HG03457 (cell line): ENCODE results near the gene CELF1.
"Not testable (repeated sequence)": the region's sequence is repeated elsewhere in the genome, so short reads cannot be mapped to it uniquely, and the experiment has no call there.

Experiments
- ATAC-seq: cut with Tn5 transposase; IDR thresholded peaks from one replicate; pipeline ENCODE4 v1.9.1; 2021; ENCODE audit warnings: moderate number of reproducible peaks; ENCODE audit not compliant: unreplicated experiment

The CELF1 gene

DNA sequence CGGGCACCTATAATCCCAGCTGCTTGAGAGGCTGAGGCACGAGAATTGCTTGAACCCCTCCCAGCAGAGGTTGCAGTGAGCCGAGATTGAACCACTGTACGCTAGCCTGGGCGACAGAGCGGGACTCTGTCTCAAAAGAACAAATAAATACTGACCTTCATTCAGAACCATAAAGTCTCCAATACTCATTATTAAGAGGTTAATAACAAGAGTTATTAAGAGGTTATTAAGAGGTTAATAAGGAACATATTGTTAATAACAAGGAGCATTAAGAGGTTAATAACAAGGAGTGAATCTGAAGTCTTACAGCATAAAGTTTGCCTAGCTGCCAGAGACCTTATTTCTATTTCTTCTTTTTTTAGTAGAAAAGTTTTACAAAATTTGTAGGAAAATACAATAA is 7.6 kb downstream of the CELF1 start:
- no peak for ATAC-seq

GRCh38 chr11:47541070-47541469 is 11.9 kb downstream of the CELF1 start:
- no peak for ATAC-seq

- ATAC-seq, result no peak
Observed at GRCh38 chr11:47539681-47540039, 13.3 kb downstream of the CELF1 start.

DNA sequence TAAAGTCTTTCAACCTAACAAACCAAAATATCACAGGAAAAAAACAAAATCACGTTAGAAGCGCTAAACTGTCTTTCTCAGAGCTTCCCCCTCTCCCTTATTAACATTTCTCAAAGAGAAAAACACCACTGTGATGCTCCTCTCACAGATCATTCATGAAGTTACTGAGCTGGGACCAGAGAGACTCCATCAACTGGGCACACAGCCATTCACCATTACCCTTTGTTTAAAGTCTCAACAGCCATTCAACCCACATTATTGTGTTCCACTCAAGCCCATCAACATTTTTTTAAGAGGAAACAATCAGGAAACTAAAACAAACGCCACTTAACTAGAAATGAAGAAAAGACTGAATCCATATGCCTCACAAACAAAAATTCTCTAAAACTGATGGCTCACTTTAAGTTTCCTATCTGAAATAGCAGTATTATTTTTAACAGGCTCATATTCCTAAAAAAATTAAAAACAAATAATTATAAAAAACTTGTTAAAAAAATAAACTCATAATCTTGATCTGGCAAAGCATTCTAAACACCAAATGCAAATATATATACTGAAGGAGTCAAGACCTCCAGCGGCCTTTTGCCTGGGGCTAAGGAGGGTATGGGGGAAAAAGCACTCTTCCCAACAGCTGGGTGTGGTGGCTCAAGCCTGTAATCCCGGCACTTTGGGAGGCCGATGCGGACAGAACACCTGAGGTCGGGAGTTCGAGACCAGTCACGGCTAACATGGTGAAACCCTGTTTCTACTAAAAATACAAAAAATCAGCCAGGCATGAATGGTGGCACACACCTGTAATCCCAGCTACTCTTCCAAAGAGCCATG is 14.0 kb downstream of the CELF1 start:
- no peak for ATAC-seq

GRCh38 chr11:47536915-47537314 is 16.0 kb downstream of the CELF1 start:
- ATAC-seq, result no peak

DNA sequence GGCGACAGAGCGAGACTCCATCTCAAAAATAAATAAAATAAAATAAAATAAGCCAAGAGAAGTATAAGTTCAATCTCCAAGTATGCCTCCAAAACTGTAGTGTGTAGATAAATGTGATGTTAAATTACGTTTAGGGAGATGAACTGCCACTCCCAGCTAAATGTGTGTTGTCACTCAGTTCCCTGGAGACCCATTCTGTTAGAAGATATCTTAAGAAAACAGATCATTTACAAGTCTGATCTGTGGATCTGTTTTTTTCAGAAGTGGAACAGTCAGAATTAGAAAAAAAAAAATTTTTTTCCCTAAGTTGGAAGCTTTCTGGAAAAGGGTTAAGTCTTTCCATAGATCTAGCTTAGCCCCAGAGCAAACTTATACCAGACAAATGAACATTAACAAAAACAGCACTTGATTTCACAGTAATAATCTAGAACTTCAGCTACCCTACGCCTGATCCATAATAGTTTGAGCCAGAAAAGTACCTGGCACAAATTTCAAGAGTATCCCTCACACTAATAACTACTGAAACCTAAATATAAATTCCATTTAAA is 18.2 kb downstream of the CELF1 start:
- ATAC-seq, result no peak

GRCh38 chr11:47533690-47534151 is 19.2 kb downstream of the CELF1 start:
- no peak for ATAC-seq

GRCh38 chr11:47532597-47533213 is 20.2 kb downstream of the CELF1 start:
- no peak for ATAC-seq

- ATAC-seq, result no peak
Observed at GRCh38 chr11:47531666-47532065, 21.3 kb downstream of the CELF1 start.

- not testable (repeated sequence) for ATAC-seq
Observed at GRCh38 chr11:47530721-47531120, 22.2 kb downstream of the CELF1 start.

- ATAC-seq, result no peak
Observed at GRCh38 chr11:47529951-47530350, 23.0 kb downstream of the CELF1 start.

DNA sequence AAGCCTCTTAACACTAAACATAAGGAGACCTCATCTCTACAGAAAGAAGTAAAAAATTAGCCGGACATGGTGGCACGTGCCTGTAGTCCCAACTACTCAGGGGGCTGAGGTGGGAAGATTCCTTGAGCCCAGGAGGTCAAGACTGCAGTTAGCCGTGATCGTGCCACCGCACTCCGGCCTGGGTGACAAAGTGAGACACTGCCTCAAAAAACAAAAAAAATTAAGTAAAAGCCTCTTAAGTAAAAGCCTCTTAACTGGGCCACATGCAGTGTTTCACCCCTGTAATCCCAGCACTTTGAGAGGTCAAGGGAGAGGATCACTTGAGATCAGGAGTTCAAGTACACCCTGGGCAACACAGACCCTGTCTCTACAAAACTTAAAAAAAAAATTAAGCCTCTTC is 25.7 kb downstream of the CELF1 start:
- no peak for ATAC-seq

DNA sequence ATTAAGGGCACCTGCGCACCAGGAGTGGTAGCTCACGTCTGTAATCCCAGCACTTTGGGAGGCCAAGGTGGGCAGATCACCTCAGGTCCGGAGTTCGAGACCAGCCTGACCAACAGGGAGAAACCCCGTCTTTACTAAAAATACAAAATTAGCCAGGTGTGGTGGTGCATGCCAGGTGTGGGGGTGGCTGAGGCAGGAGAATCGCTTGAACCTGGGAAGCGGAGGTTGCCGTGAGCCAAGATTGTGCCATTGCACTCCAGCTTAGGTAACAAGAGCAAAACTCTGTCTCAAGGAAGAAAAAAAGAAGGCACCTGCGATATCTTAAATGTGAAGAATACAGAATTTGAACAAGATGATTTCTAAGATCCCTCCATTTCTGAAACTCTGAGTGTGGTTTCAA is 26.9 kb downstream of the CELF1 start:
- not testable (repeated sequence) for ATAC-seq

- no peak for ATAC-seq
Observed at GRCh38 chr11:47524291-47524874, 28.5 kb downstream of the CELF1 start.

- ATAC-seq, result no peak
Observed at GRCh38 chr11:47523490-47524225, 29.3 kb downstream of the CELF1 start.

DNA sequence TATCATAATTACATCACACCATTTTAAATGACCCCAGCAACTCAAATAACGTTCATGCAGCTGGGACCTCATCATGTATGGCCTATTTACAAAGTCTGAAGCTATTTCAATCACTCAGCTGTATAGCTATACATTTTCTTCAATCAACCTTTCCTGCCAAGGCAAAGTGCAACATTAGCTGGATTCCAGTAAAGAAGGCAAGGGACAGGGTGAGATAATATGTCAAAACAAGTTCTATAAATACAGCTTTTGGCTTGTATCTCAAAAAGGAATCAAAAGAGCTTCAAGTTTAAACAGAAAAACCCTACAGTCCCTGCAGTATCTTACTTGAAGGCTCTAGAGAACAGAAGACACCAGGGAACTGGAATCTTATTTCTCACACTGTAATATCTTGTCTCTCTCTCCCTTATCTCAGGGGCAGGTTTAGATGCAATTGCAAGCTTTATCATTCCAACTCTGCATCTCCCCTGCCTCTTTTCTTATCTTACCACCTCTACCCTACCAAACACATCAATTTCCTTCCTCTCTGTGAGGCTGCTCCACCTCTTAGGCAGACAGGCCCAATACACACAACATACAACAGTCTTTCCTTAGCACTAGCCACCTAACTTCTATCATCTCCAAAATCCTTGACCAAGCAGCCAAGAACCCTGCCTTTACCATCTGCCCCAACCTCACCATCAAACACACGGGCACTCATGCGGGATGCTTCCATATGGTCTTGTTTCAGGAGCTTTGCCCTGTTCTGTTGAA is 34.5 kb downstream of the CELF1 start:
- no peak for ATAC-seq

- ATAC-seq, result no peak
Observed at GRCh38 chr11:47516984-47517853, 35.7 kb downstream of the CELF1 start.

DNA sequence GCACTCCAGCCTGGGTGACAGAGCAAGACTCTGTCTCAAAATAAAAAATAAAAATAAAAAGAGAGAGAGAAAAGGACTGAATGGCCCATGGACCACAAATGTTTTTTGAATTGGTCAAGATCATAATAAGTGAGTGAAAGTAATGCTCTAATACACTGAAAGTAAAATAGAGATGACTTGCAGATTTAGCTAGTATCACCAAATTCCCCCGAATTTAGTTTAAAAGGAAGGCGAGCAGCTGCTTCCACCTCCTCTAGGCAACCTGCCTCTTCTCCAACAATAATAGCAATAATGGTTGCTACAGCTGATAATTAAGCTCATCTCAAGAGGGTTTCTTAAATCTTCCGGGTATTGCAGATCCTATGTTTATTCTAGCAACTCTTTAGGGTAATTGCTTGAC is 36.8 kb downstream of the CELF1 start:
- ATAC-seq, result no peak

DNA sequence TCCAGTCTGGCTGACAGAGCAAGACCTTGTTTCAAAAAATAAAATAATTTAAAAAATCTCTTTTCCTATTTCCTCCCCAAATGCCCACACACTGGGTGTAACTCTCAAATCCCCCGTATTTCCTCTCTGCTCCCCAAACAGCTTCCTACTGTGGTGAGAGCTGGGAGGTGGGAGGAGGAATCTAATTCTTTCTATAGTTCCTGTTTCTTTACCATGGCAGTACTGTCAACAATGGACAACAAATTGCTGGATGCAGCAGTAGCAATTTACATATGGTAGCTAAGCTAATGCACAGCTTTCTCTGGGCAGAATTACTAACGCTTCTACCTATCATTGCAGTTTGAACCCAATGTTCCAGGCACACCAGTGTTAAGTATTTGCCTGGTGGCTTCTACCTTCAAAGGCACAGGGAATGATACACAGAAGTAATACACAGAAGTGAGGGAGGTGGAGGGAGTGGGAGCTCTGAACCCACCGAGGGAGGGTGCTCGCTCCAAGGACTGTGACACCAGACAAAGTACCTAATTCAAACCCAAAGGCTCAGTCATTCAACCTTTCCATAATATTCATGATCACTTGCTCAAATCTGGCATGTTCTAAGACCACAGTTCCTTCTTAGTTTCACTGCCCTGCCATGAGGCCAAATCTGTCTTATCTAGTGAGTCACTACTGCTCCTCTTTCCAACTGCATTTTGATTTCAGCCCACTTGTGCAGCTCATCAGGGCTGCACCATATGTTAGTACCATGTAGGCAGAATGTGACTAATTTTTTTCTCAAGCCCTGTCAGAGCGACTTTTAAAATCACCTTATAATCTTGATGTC is 37.9 kb downstream of the CELF1 start:
- ATAC-seq, result no peak
